ENCODE data around the gene VSIG10L. TPM values are rescaled to one million over a fixed set of nuclear protein-coding genes. Genes with fewer than 3 reads are reported as not detected.

VSIG10L gene
- 1.4 TPM for polyA plus RNA-seq (2013, experiment 1 of 2; ENCODE audit: insufficient read length)
- 1.6 TPM for polyA plus RNA-seq (2013, experiment 2 of 2; ENCODE audit: insufficient read length)

GRCh38 chr19:51341976-51342580 is at the start of gene VSIG10L:
Gene VSIG10L, minus strand, starts transcription at chr19:51342139. Its CDS starts 15 bp downstream, at chr19:51342124.
- no peak for DNase-seq

- DNase-seq, result no peak
Observed at GRCh38 chr19:51391073-51391611, 49.2 kb upstream of the VSIG10L start.

GRCh38 chr19:51389143-51389542 is 47.2 kb upstream of the VSIG10L start:
- no peak for DNase-seq

- DNase-seq, result no peak
Observed at GRCh38 chr19:51387924-51388389, 46.0 kb upstream of the VSIG10L start, which contains the start of gene LIM2. Gene LIM2, minus strand, starts transcription at chr19:51387974. Its CDS starts 531 bp downstream, at chr19:51387443.

- DNase-seq, result no peak
Observed at GRCh38 chr19:51386882-51387520, 45.1 kb upstream of the VSIG10L start.

- DNase-seq, result no peak
Observed at GRCh38 chr19:51382004-51382403, 40.1 kb upstream of the VSIG10L start.

- no peak for DNase-seq
Observed at GRCh38 chr19:51380379-51380778, 38.4 kb upstream of the VSIG10L start.

- DNase-seq, result no peak
Observed at GRCh38 chr19:51377422-51377821, 35.5 kb upstream of the VSIG10L start.

GRCh38 chr19:51375504-51376221 is 33.7 kb upstream of the VSIG10L start:
- no peak for DNase-seq

- DNase-seq, result no peak
Observed at GRCh38 chr19:51372649-51373504, 30.9 kb upstream of the VSIG10L start, which contains the start of gene NKG7. Gene NKG7, minus strand, starts transcription at chr19:51372654. Its CDS starts 119 bp downstream, at chr19:51372535.

- no peak for DNase-seq
Observed at GRCh38 chr19:51372021-51372648, 30.2 kb upstream of the VSIG10L start.

- DNase-seq, result no peak
Observed at GRCh38 chr19:51371186-51371690, 29.3 kb upstream of the VSIG10L start.

- DNase-seq, result no peak
Observed at GRCh38 chr19:51370230-51370629, 28.3 kb upstream of the VSIG10L start.

- no peak for DNase-seq
Observed at GRCh38 chr19:51368366-51369282, 26.7 kb upstream of the VSIG10L start, which contains the start of gene CLDND2. Gene CLDND2, minus strand, starts transcription at chr19:51369003. Its CDS starts 426 bp downstream, at chr19:51368577.

GRCh38 chr19:51367565-51368365 is 25.8 kb upstream of the VSIG10L start:
- peak; percentile 99 for DNase-seq

GRCh38 chr19:51367255-51367564 is 25.3 kb upstream of the VSIG10L start:
- DNase-seq, result no peak

GRCh38 chr19:51366389-51367254 is 24.7 kb upstream of the VSIG10L start:
- peak; percentile 98 for DNase-seq

GRCh38 chr19:51365965-51366388 is 24.0 kb upstream of the VSIG10L start, which contains the start of gene ETFB:
Gene ETFB, minus strand, starts transcription at chr19:51366388. Its CDS starts 62 bp downstream, at chr19:51366326.
- DNase-seq, result no peak

Data from fibroblast of skin of scalp (primary cell).